PC-3 (cell line): ENCODE measurements around the gene ADGRL3. TPM values are rescaled to one million over a fixed set of nuclear protein-coding genes. Genes with fewer than 3 reads are reported as not detected.

ENCODE experiments used
- ATAC-seq: fragments of 200-7000 bp; cut with Tn5 transposase; 2 replicates; pipeline ENCODE4 v1.9.1; 2020; ENCODE audit warnings: mild to moderate bottlenecking, moderate library complexity
- BruUV-seq: library from RNA; stranded (reverse); fragments of 400-500 nt; replicated peaks from 2 replicates; lab custom pipeline; 2021; lab: Mats Ljungman, UMichigan
- CTCF ChIA-PET: fragments of 300-600 bp; sonication (Branson Sonifier 250); formaldehyde crosslinking; loops from one replicate; lab custom pipeline; 2022; ENCODE audit warnings: antibody characterized with exemption; lab: Charles Lee
- POLR2A ChIA-PET: fragments of 300-600 bp; sonication (Branson Sonifier 250); formaldehyde crosslinking; loops from one replicate; lab custom pipeline; 2022; ENCODE audit warnings: antibody characterized with exemption; ENCODE audit not compliant: unreplicated experiment; lab: Charles Lee
- DNase-seq: peaks from one replicate; pipeline ENCODE4 v3.0.0-alpha.2; 2015
- H2AFZ ChIP-seq: fragments of 300-600 bp; sonication (generic); 2 replicates; pipeline ENCODE4 v1.6.0; 2016; ENCODE audit warnings: antibody characterized with exemption, low read length
- H3F3A ChIP-seq: fragments of 300-600 bp; sonication (generic); one replicate; pipeline ENCODE4 v1.6.0; 2017; ENCODE audit warnings: antibody characterized with exemption, low read length, control low read depth, mild to moderate bottlenecking; ENCODE audit not compliant: unreplicated experiment
- H3K27ac ChIP-seq: fragments of 300-600 bp; sonication (generic); 2 replicates; pipeline ENCODE4 v1.5.1; 2016; ENCODE audit warnings: mild to moderate bottlenecking, low read length
- H3K27me3 ChIP-seq: fragments of 300-600 bp; sonication (generic); 2 replicates; pipeline ENCODE4 v1.6.1; 2016; ENCODE audit warnings: low read length, mixed read lengths
- H3K36me3 ChIP-seq: fragments of 300-600 bp; sonication (generic); 2 replicates; pipeline ENCODE4 v1.6.1; 2016; ENCODE audit warnings: low read depth, mixed run types, low read length, mixed read lengths
- H3K4me1 ChIP-seq: fragments of 300-600 bp; sonication (generic); 2 replicates; pipeline ENCODE4 v1.5.1; 2016; ENCODE audit warnings: low read length; ENCODE audit not compliant: insufficient read depth
- H3K4me2 ChIP-seq: fragments of 300-600 bp; sonication (generic); 2 replicates; pipeline ENCODE4 v1.6.0; 2016; ENCODE audit warnings: low read length
- H3K4me3 ChIP-seq: fragments of 300-600 bp; sonication (generic); 2 replicates; pipeline ENCODE4 v1.5.1; 2016; ENCODE audit warnings: mild to moderate bottlenecking, low read length, mixed read lengths
- H3K79me2 ChIP-seq: fragments of 300-600 bp; sonication (generic); 2 replicates; pipeline ENCODE4 v1.6.1; 2017; ENCODE audit warnings: low read length, mixed read lengths
- H3K9ac ChIP-seq: fragments of 300-600 bp; sonication (generic); 2 replicates; pipeline ENCODE4 v1.6.0; 2016; ENCODE audit warnings: mild to moderate bottlenecking, low read length
- H3K9me2 ChIP-seq: fragments of 300-600 bp; sonication (generic); replicated peaks from 2 replicates; pipeline ENCODE4 v1.6.1; 2016; ENCODE audit warnings: mixed run types, low read length, mixed read lengths
- H3K9me3 ChIP-seq: fragments of 300-600 bp; sonication (generic); 2 replicates; pipeline ENCODE4 v1.6.1; 2016; ENCODE audit warnings: low read length, mixed read lengths
- H4K20me1 ChIP-seq: fragments of 300-600 bp; sonication (generic); 2 replicates; pipeline ENCODE4 v1.6.1; 2016; ENCODE audit warnings: low read length, mixed read lengths
- CTCF ChIP-seq: fragments of 300-600 bp; sonication (generic); conservative IDR thresholded peaks from 2 replicates; pipeline ENCODE4 v1.5.1; 2017; ENCODE audit warnings: antibody characterized with exemption, low read depth, mild to moderate bottlenecking, low read length
- EZH2 ChIP-seq: fragments of 300-600 bp; sonication (generic); IDR thresholded peaks from one replicate; pipeline ENCODE4 v1.6.1; 2017; ENCODE audit warnings: antibody characterized with exemption, mild to moderate bottlenecking, low read length; ENCODE audit not compliant: unreplicated experiment
- EZH2phosphoT487 ChIP-seq: fragments of 300-600 bp; sonication (generic); IDR thresholded peaks from 2 replicates; pipeline ENCODE4 v1.6.1; 2018; ENCODE audit warnings: mild to moderate bottlenecking, antibody characterized with exemption, low read length, borderline replicate concordance
- intact Hi-C: fragments of 100-400 bp; cut with micrococcal nuclease; formaldehyde crosslinking; loops from 2 replicates; pipeline ENCODE4 v1.9.0; 2023
- total RNA-seq: library from RNA; depleted of rRNA; stranded (reverse); fragments of >200 nt; gene quantifications from 2 replicates; pipeline ENCODE4 v1.2.3, GENCODE V29; 2014

Gene ADGRL3
- total RNA-seq, 1 experiment from 2014 or later: 0.66 TPM

GRCh38 chr4:61671599-61671998 is 471.5 kb downstream of the ADGRL3 start:
- Histone ChIP-seq H3K79me2 (no peaks in the 10 kb centered on the region), H3K9me2 (no peaks in the 10 kb centered on the region), H3K27ac (no peak overlapping the region), H3K9ac (no peak overlapping the region), H3K27me3 (no peaks in the 10 kb centered on the region), H2AFZ (no peak overlapping the region), H3K4me3 (no peak overlapping the region), H3K4me1 (no peaks in the 10 kb centered on the region), H3K9me3 (no peaks in the 10 kb centered on the region; the same call in 1 of the 2 replicates), H3K4me2 (no peak overlapping the region), H3K36me3 (no peaks in the 10 kb centered on the region), H3F3A (no peaks in the 10 kb centered on the region), H4K20me1 (no peaks in the 10 kb centered on the region)
- ATAC-seq (no peak), DNase-seq (no peak)
- no TSS peak for BruUV-seq
- TF ChIP-seq CTCF: no peak
- TF ChIP-seq EZH2: no peak
- TF ChIP-seq EZH2phosphoT487: no peak
- intact Hi-C loops: no loop called here
- POLR2A ChIA-PET: no interaction called here
- CTCF ChIA-PET: no interaction called here

- DNase-seq (no peak), ATAC-seq (no peak)
- Histone ChIP-seq H2AFZ (no peak overlapping the region), H3K27me3 (no peaks in the 10 kb centered on the region), H3K27ac (no peak overlapping the region), H3F3A (no peaks in the 10 kb centered on the region), H4K20me1 (no peaks in the 10 kb centered on the region), H3K4me2 (no peak overlapping the region), H3K36me3 (no peaks in the 10 kb centered on the region), H3K4me1 (no peaks in the 10 kb centered on the region), H3K9me3 (no peaks in the 10 kb centered on the region; the same call in 1 of the 2 replicates), H3K9ac (no peak overlapping the region), H3K9me2 (no peaks in the 10 kb centered on the region), H3K79me2 (no peaks in the 10 kb centered on the region), H3K4me3 (no peak overlapping the region)
- ChIA-PET CTCF (no interaction called here), POLR2A (no interaction called here)
- no peak for TF ChIP-seq EZH2
- BruUV-seq: no TSS peak
- intact Hi-C loops: no loop called here
These were observed 475.3 kb downstream of the ADGRL3 start for GRCh38 chr4:61675464-61675863.

- ChIA-PET POLR2A (no interaction called here), CTCF (no interaction called here)
- no peaks in the 10 kb centered on the region for H3K36me3 ChIP-seq
- no peaks in the 10 kb centered on the region for H3K79me2 ChIP-seq
- DNase-seq (no peak), ATAC-seq (no peak)
- H3K9ac ChIP-seq: no peak overlapping the region
- H3K4me1 ChIP-seq: no peaks in the 10 kb centered on the region
- no peak overlapping the region for H3K27ac ChIP-seq
- H3K9me2 ChIP-seq: no peaks in the 10 kb centered on the region
- intact Hi-C loops: no loop called here
- TF ChIP-seq EZH2: no peak
- TF ChIP-seq CTCF: no peak
- TF ChIP-seq EZH2phosphoT487: no peak
- no peaks in the 10 kb centered on the region for H3K27me3 ChIP-seq
- H3K9me3 ChIP-seq: no peaks in the 10 kb centered on the region
- no TSS peak for BruUV-seq
- H2AFZ ChIP-seq: no peak overlapping the region
- no peak overlapping the region for H3K4me3 ChIP-seq
- H4K20me1 ChIP-seq: no peaks in the 10 kb centered on the region
- H3K4me2 ChIP-seq: no peak overlapping the region
- H3F3A ChIP-seq: no peaks in the 10 kb centered on the region
These were observed 478.2 kb downstream of the ADGRL3 start for GRCh38 chr4:61678297-61678696.
